HG03354 (cell line): ENCODE results near the gene KRTAP20-3.

ENCODE experiments used
- ATAC-seq: cut with Tn5 transposase; IDR thresholded peaks from one replicate; pipeline ENCODE4 v1.9.1; 2021; ENCODE audit warnings: mild to moderate bottlenecking; ENCODE audit not compliant: unreplicated experiment, poor library complexity, severe bottlenecking

The KRTAP20-3 gene

DNA sequence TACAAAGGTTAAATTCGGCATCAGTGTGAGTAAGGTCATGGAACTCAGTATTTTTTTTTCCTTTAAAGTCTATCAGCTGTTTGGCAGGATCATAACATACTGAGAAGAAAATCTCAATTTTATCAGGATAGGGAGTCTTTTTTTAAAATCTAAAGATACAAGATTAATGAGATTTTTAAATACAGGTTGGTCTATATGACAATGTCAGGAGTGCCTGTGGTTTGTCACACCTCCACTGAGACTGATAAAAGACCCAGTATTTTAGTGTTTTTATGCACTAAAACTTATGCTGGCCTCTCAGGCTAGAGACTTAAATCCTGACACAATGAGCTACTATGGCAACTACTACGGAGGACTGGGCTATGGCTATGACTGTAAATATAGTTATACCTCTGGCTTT is at the start of gene KRTAP20-3:
KRTAP20-3 (plus strand) TSS at position 301 of the 400 bp plus-strand sequence.
- ATAC-seq: no peak

- no peak for ATAC-seq
Measured at GRCh38 chr21:30598802-30599201, 43.9 kb upstream of the KRTAP20-3 start, which contains the start of gene KRTAP6-2. Gene KRTAP6-2 (minus strand): TSS chr21:30598902. CDS start chr21:30598874, 28 bp downstream.

- no peak for ATAC-seq
Measured at GRCh38 chr21:30600787-30601186, 41.9 kb upstream of the KRTAP20-3 start, which contains the start of gene KRTAP22-1. Gene KRTAP22-1 (plus strand): TSS chr21:30601087.

GRCh38 chr21:30605968-30606367 is 36.7 kb upstream of the KRTAP20-3 start:
- no peak for ATAC-seq

DNA sequence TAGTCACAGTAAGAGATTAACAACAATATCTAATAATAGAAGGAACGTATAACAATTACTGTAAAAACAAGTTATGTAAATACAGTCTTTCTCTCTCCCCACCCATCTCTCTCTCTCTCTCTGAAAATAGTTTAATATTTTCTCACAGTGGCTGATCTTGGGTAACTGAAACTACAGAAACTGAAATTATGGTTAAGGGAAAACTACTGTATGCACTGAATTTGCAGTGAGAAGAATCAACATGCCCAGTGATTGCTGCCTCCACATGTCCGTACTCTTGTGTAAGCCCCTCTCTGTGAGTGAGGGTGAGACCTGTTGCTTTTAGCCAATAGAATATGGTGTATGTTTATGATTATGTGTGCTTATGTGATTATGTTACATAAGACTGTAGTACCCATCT is 30.5 kb upstream of the KRTAP20-3 start:
- ATAC-seq: no peak

DNA sequence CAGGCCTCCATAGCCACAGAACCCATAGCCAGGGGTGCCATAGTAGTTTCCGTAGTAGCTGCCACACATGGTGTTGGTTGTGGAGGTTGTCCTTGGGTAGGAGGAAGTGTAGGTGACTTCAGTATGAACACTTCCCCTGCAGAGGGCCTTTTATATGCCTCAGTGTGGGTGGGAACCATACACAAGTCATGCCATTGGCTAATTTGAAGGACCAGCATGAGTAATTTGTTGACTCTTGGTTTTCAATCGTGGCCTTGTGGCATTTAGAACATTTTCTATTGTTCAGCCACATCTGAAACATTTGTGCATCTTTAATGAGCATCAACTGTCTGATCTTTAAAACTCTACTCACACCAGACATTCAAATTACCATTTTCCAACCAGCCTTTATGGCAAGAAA is 28.8 kb upstream of the KRTAP20-3 start, which contains the start of gene KRTAP6-1:
KRTAP6-1 (minus strand) TSS at position 95 of the 400 bp plus-strand sequence; CDS start at position 69, 26 bp downstream.
- ATAC-seq: no peak

- ATAC-seq: no peak
Measured at GRCh38 chr21:30615199-30615598, 27.5 kb upstream of the KRTAP20-3 start.

DNA sequence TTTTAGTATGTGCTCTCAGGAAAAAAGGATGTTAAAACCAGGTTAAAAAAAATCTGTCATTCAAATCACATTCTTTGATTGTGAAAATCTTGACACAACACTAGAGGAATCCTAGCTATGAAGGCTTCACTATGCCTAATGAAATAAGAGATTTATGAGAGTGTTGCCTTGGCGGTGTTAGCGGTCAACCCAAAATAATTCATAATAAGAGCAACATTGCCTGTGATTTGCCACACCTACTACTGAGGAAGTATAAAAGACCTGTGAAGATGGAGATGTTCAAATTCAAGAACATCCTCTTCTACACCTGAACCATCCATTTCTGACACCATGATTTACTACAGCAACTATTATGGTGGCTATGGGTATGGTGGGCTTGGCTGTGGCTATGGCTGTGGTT is 26.5 kb upstream of the KRTAP20-3 start, which contains the start of gene KRTAP20-1:
KRTAP20-1 (plus strand) TSS at position 301 of the 400 bp plus-strand sequence; CDS start at position 331, 30 bp downstream.
- no peak for ATAC-seq

DNA sequence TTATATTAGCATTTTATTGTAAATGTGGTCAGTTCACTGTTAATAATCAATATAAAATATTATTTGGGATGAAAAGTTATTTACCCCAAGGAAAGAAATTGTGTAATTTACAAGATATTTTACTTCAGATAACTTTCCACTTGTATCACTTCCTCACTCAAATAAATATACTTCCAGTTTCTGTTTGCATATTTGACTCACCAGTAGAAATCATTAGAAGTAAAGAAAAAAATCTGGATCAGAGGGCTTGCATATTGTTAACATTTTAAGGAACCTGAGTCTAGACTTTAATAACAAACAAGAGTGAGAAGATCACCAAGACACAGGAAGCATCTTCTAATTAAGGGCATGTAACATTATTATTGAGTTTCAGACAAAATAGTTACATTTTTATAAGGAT is 22.6 kb upstream of the KRTAP20-3 start:
- ATAC-seq: no peak

- no peak for ATAC-seq
Measured at GRCh38 chr21:30620522-30620921, 22.1 kb upstream of the KRTAP20-3 start, which contains the start of gene KRTAP20-4. Gene KRTAP20-4 (plus strand): TSS chr21:30620627.

DNA sequence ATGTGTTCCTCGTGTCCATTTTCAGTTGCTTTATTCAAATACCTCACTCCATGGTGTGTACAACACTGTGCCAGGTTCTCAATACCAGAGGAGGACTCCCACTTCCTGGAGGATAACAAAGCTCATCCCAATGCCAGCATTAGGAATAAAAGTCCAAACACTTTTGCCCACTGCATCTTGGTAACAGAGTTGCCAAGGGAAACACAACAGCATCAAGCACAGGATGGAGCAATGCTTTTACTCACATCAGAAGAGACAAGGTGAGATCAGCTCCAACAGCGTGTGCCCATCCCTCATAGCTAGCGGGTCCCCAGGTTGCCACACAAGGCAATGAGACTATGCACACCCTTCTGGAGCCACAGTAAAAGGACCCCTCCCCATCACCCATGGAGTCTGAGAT is 19.3 kb upstream of the KRTAP20-3 start:
- no peak for ATAC-seq

GRCh38 chr21:30625449-30626165 is 17.1 kb upstream of the KRTAP20-3 start:
- no peak for ATAC-seq

DNA sequence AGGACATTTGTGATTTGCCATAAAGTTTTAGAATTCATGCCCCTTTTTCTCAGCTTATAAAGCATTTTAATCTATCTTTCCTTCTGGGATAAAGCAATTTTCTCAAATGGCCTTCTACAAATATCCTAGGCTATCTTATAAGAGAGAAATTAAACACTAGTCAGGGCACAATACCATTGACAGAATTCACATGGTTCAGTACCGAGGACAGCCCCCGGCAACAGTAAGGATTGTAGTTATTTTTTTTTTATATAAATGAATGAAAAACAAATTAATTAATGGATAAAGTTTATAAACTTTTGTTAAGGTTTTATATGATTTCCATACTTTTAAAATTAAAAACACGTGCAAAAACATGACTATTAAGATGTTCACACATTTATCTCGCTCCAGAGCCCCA is 14.6 kb upstream of the KRTAP20-3 start:
- no peak for ATAC-seq

DNA sequence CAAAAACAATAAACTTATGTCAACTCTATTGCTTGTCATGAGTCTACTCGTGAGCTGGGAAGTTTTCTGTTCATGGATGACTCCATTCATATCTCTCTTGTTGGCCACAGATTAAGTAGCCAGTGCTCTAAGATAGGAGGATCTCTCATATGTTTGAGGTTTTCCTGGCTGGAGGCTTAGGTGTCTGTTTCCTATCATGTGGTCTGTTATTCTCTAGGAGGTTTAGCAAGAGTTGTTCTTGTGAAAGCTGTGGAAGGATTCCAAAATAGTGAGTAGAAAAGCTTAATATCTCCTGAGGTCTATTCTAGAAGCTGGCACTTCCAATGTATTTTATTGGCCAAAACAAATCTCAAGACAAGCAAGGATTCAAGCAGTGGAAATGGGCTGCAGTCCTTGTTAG is 13.5 kb upstream of the KRTAP20-3 start:
- no peak for ATAC-seq

GRCh38 chr21:30634906-30635305 is 7.8 kb upstream of the KRTAP20-3 start, which contains the start of gene KRTAP20-2:
Gene KRTAP20-2 (plus strand): TSS chr21:30635206. CDS start chr21:30635264, 58 bp downstream.
- no peak for ATAC-seq

DNA sequence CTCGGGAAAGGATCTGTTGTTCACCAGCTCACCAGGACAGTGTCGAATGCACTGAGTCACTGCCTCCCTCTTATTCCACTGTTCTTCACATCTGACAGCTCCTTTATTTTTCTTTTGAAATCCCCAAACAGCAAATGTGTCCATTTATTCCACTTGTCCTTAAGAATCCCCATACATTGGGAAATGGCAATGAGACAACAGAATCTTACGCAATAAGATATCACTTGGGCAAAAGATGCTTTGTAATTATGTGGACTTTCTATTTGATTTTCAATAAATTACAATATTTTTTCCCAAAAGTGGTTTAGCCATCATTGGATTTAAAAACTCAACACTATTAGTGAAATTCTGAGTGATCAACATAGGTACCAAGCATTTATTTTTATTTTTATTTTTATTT is 4.0 kb upstream of the KRTAP20-3 start:
- ATAC-seq: no peak

- no peak for ATAC-seq
Measured at GRCh38 chr21:30646904-30647414, 4.3 kb downstream of the KRTAP20-3 start.

- ATAC-seq: no peak
Measured at GRCh38 chr21:30652891-30653290, 10.2 kb downstream of the KRTAP20-3 start.

DNA sequence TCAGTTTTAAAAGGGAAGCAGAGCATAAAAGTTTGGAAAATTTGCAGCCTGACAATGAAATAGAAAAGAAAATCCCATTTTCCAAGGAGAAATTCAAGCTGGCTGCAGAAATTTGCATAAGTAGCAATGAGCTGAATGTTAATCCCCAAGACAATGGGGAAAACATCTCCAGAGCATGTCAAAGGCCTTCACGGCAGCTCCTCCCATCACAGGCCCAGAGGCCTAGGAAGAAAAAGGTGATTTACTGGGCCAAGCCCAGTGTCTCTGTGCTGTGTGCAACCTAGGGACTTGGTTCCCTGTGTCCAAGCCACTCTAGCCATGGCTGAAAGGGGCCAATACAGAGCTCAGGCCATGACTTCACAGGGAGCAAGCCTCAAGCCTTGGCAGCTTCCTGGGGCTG is 26.1 kb downstream of the KRTAP20-3 start:
- ATAC-seq: no peak

- ATAC-seq: no peak
Measured at GRCh38 chr21:30672985-30673650, 30.5 kb downstream of the KRTAP20-3 start.
